ENCODE data around the gene RBFA. TPM values are rescaled to one million over a fixed set of nuclear protein-coding genes. Genes with fewer than 3 reads are reported as not detected.

Gene RBFA
- total and polyA plus RNA-seq, 2 experiments from 2014 or later = 21.4 to 29.4 TPM

DNA sequence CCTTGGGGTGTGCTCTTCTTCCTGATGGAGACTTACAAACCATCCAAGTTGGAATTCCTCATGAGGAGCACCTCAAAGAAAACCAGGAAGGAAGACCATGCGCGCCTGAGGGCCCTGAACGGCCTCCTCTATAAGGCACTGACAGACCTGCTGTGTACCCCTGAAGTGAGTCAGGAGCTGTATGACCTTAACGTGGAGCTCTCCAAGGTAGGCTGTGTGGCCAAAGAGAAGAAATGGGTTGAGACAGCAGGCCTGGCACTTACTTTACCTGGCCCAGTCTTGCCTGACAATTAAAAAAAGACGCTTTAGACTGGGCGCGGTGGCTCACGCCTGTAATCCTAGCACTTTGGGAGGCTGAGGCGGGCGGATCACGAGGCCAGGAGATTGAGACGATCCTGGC is 3.1 kb downstream of the RBFA start:
- no peak for DNase-seq (ENCODE audit: low spot score)
- Histone ChIP-seq H3K9me2 (replicated peaks; ENCODE audit: insufficient read depth) (no peaks in the 10 kb centered on the region), H4K20me1 (ENCODE audit: insufficient read depth, poor library complexity, severe bottlenecking) (no peaks in the 10 kb centered on the region), H2AFZ (no peak overlapping the region), H3K4me2 (no peak overlapping the region), H3K4me1 (ENCODE audit: insufficient read depth) (peaks cover 11% of the 10 kb centered on the region), H3K9me3 (ENCODE audit: low read depth) (no peaks in the 10 kb centered on the region), H3K27me3 (no peaks in the 10 kb centered on the region), H3K79me2 (peaks cover 29% of the 10 kb centered on the region), H3K27ac (no peak overlapping the region), H3K4me3 (no peak overlapping the region), H3K36me3 (replicated peaks; ENCODE audit: insufficient read depth, low read depth) (no peaks in the 10 kb centered on the region)
- 98% methylated on average over 12 of the region's 12 CpGs for WGBS (ENCODE audit: low lambda C conversion rate, missing lambda C conversion rate)
- TF ChIP-seq EZH2phosphoT487 (IDR thresholded peaks at IDR 0.05; ENCODE audit: low read depth, severe bottlenecking, unreplicated experiment) (no peak), EZH2 (IDR thresholded peaks at IDR 0.05; ENCODE audit: borderline replicate concordance) (no peak)
- TF ChIP-seq, protein P1, sequence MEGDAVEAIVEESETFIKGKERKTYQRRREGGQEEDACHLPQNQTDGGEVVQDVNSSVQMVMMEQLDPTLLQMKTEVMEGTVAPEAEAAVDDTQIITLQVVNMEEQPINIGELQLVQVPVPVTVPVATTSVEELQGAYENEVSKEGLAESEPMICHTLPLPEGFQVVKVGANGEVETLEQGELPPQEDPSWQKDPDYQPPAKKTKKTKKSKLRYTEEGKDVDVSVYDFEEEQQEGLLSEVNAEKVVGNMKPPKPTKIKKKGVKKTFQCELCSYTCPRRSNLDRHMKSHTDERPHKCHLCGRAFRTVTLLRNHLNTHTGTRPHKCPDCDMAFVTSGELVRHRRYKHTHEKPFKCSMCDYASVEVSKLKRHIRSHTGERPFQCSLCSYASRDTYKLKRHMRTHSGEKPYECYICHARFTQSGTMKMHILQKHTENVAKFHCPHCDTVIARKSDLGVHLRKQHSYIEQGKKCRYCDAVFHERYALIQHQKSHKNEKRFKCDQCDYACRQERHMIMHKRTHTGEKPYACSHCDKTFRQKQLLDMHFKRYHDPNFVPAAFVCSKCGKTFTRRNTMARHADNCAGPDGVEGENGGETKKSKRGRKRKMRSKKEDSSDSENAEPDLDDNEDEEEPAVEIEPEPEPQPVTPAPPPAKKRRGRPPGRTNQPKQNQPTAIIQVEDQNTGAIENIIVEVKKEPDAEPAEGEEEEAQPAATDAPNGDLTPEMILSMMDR (IDR thresholded peaks at IDR 0.05; ENCODE audit: poor library complexity) = no peak

DNA sequence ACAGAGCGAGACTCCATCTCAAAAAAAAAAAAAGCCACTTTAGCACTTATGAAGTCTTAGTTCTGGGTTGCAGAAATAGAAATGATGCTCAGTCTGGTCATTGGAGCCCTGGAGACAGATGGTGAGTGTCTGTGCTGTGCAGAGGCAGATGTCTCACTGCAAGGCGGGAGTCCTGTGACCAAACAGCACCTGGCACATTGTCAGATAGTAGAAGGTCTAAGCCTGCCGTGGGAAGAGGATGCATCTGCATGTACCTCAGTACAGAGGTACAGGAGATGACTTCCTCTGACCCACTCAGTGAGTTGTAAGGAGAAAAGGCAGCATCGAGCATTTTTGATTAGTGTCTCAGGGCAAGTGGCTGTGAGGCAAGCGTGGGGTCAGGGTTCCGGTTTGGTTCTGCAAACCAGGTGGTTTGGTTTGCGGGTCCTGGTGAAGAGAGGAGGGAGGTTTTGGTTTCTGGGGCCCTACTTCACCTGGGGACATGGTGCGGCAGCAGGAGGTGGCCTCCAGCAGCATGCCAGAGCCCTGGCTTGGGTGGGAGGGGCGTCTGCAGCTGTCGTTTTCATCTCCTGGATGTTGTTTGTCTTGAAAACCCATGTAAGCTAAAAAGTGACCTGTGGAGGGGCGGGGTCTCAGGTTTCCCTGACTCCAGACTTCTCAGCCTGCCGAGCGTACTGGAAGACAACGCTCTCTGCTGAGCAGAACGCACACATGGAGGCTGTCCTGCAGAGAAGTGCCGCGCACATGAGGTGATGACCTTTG is 3.8 kb downstream of the RBFA start:
- Histone ChIP-seq H3K9me3 (ENCODE audit: low read depth) (no peaks in the 10 kb centered on the region), H3K79me2 (peaks cover 29% of the 10 kb centered on the region), H3K4me1 (ENCODE audit: insufficient read depth) (peaks cover 11% of the 10 kb centered on the region), H3K4me3 (no peak overlapping the region), H3K27me3 (no peaks in the 10 kb centered on the region), H4K20me1 (ENCODE audit: insufficient read depth, poor library complexity, severe bottlenecking) (no peaks in the 10 kb centered on the region), H3K9me2 (replicated peaks; ENCODE audit: insufficient read depth) (no peaks in the 10 kb centered on the region), H3K27ac (no peak overlapping the region), H3K4me2 (no peak overlapping the region), H2AFZ (no peak overlapping the region), H3K36me3 (replicated peaks; ENCODE audit: insufficient read depth, low read depth) (no peaks in the 10 kb centered on the region)
- TF ChIP-seq, protein P1 (IDR thresholded peaks at IDR 0.05; ENCODE audit: poor library complexity) = no peak
- TF ChIP-seq EZH2 (IDR thresholded peaks at IDR 0.05; ENCODE audit: borderline replicate concordance) = no peak
- TF ChIP-seq EZH2phosphoT487 (IDR thresholded peaks at IDR 0.05; ENCODE audit: low read depth, severe bottlenecking, unreplicated experiment) = no peak
- 89% methylated on average over 17 of the region's 17 CpGs for WGBS (ENCODE audit: low lambda C conversion rate, missing lambda C conversion rate)
- DNase-seq (ENCODE audit: low spot score) = no peak

DNA sequence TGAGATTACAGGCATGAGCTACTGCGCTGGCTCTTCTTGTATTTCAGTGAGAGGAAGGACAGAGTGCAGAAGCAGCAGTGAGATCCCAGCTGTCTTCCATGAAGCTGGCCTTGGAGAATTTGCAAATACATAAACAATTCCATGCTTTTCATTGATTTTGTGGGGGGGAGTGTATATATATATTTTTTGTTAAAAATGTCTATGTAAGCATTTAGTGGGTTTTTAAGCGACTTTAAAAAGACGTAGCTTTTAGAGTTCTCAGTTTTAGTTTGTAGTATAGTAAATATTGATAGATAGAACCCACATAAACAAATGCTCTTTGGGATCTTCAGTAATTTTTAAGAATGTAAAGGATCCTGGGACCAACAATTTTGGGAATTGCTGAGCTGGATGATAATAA is 6.3 kb downstream of the RBFA start:
- no peak overlapping the region for H2AFZ ChIP-seq
- H3K79me2 ChIP-seq = peaks cover 20% of the 10 kb centered on the region
- no peaks in the 10 kb centered on the region for H4K20me1 ChIP-seq (ENCODE audit: insufficient read depth, poor library complexity, severe bottlenecking)
- no peaks in the 10 kb centered on the region for H3K27me3 ChIP-seq
- H3K4me2 ChIP-seq = no peak overlapping the region
- no peak overlapping the region for H3K4me3 ChIP-seq
- no peaks in the 10 kb centered on the region for H3K9me3 ChIP-seq (ENCODE audit: low read depth)
- H3K36me3 ChIP-seq (replicated peaks; ENCODE audit: insufficient read depth, low read depth) = no peaks in the 10 kb centered on the region
- no peak for DNase-seq (ENCODE audit: low spot score)
- H3K9me2 ChIP-seq (replicated peaks; ENCODE audit: insufficient read depth) = no peaks in the 10 kb centered on the region
- WGBS (ENCODE audit: low lambda C conversion rate, missing lambda C conversion rate) = 100% methylated on average over 3 of the region's 3 CpGs
- no peak overlapping the region for H3K27ac ChIP-seq
- TF ChIP-seq EZH2 (IDR thresholded peaks at IDR 0.05; ENCODE audit: borderline replicate concordance) (no peak), EZH2phosphoT487 (IDR thresholded peaks at IDR 0.05; ENCODE audit: low read depth, severe bottlenecking, unreplicated experiment) (no peak)
- H3K4me1 ChIP-seq (ENCODE audit: insufficient read depth) = peaks cover 9% of the 10 kb centered on the region

DNA sequence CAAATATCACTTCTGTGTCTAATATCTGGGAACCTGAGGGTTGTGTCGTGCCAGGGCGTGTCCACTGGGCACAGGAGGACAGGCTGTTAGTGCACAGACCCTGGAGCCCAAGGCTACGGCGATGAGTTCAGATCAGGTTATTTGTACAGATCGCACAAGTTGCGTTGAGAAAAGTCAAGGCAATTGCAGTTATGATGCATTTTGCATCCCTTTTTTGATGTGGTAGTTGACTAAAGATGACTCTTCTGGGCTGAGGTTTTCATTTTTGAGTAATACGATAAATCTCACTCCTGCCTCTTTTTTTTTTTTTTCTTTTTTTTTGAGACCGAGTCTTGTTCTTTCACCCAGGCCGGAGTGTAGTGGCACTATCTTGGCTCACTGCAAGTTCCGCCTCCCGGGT is 7.2 kb downstream of the RBFA start:
- no peak overlapping the region for H2AFZ ChIP-seq
- TF ChIP-seq EZH2 (IDR thresholded peaks at IDR 0.05; ENCODE audit: borderline replicate concordance) (no peak), EZH2phosphoT487 (IDR thresholded peaks at IDR 0.05; ENCODE audit: low read depth, severe bottlenecking, unreplicated experiment) (no peak)
- TF ChIP-seq, protein P1 (IDR thresholded peaks at IDR 0.05; ENCODE audit: poor library complexity) = no peak

More for the DNA sequence above, 7.2 kb downstream of the RBFA start:
- peaks cover 11% of the 10 kb centered on the region for H3K79me2 ChIP-seq
- DNase-seq (ENCODE audit: low spot score) = no peak
- 97% methylated on average over 11 of the region's 11 CpGs for WGBS (ENCODE audit: low lambda C conversion rate, missing lambda C conversion rate)
- H3K4me2 ChIP-seq = no peak overlapping the region
- H3K27ac ChIP-seq = no peak overlapping the region
- no peaks in the 10 kb centered on the region for H4K20me1 ChIP-seq (ENCODE audit: insufficient read depth, poor library complexity, severe bottlenecking)
- H3K27me3 ChIP-seq = no peaks in the 10 kb centered on the region
- no peaks in the 10 kb centered on the region for H3K9me2 ChIP-seq (replicated peaks; ENCODE audit: insufficient read depth)
- no peak overlapping the region for H3K4me3 ChIP-seq
- H3K36me3 ChIP-seq (replicated peaks; ENCODE audit: insufficient read depth, low read depth) = no peaks in the 10 kb centered on the region
- H3K4me1 ChIP-seq (ENCODE audit: insufficient read depth) = no peaks in the 10 kb centered on the region
- H3K9me3 ChIP-seq (ENCODE audit: low read depth) = no peaks in the 10 kb centered on the region
